Keratinocyte (primary cell): Measurements from ENCODE around the gene OSBPL1A. TPM values are rescaled to one million over a fixed set of nuclear protein-coding genes. Genes with fewer than 3 reads are reported as not detected.

Experiments
- DNase-seq: peaks from one replicate; pipeline ENCODE4 v3.0.0-alpha.2; 2011; ENCODE audit warnings: low read depth, missing footprints, low spot score
- FAIRE-seq: peaks from 2 replicates; lab custom pipeline; 2011; peaks lifted over from hg19 to GRCh38; lab: Jason Lieb, UNC
- H2AFZ ChIP-seq: 2 replicates; pipeline ENCODE4 v1.6.0; 2012; ENCODE audit warnings: low read length, control low read depth, inconsistent platforms; ENCODE audit not compliant: control insufficient read depth
- H3K27ac ChIP-seq: 2 replicates; pipeline ENCODE4 v1.5.1; 2011; ENCODE audit warnings: low read length; ENCODE audit not compliant: control insufficient read depth, insufficient read depth
- H3K27me3 ChIP-seq: 3 replicates; pipeline ENCODE4 v1.6.0; 2011; ENCODE audit warnings: low read length; ENCODE audit not compliant: control insufficient read depth, insufficient read depth; ENCODE audit errors: extremely low read depth
- H3K36me3 ChIP-seq, 2 experiments: 2 replicates in 1 of 2; 3 replicates in 1 of 2; pipeline ENCODE4 v1.5.1; 2011; ENCODE audit warnings: low read length in 2 of 2, mild to moderate bottlenecking in 1 of 2; ENCODE audit not compliant: control insufficient read depth in 2 of 2, insufficient read depth in 2 of 2; ENCODE audit errors: extremely low read depth in 1 of 2
- H3K4me1 ChIP-seq: 3 replicates; pipeline ENCODE4 v1.5.1; 2011; ENCODE audit warnings: low read length; ENCODE audit not compliant: control insufficient read depth, insufficient read depth; ENCODE audit errors: extremely low read depth
- H3K4me2 ChIP-seq: 3 replicates; pipeline ENCODE4 v1.6.0; 2011; ENCODE audit warnings: low read depth, low read length; ENCODE audit not compliant: control insufficient read depth, insufficient read depth; ENCODE audit errors: extremely low read depth
- H3K4me3 ChIP-seq, 3 experiments: fragments of 200-600 bp in 1 of 3; sonication (generic) in 1 of 3; 2 replicates in 2 of 3; 3 replicates in 1 of 3; pipeline ENCODE4 v1.5.1; 2011 to 2016; ENCODE audit warnings: low read length in 3 of 3, mild to moderate bottlenecking in 3 of 3, control low read depth in 2 of 3, inconsistent platforms in 1 of 3, low read depth in 1 of 3, mixed read lengths in 1 of 3, mixed run types in 1 of 3, moderate library complexity in 1 of 3; ENCODE audit not compliant: control insufficient read depth in 2 of 3, insufficient read depth in 2 of 3; ENCODE audit errors: extremely low read depth in 1 of 3
- H3K79me2 ChIP-seq: 2 replicates; pipeline ENCODE4 v1.6.0; 2012; ENCODE audit warnings: low read length; ENCODE audit not compliant: control insufficient read depth, insufficient read depth
- H3K9ac ChIP-seq: 3 replicates; pipeline ENCODE4 v1.6.0; 2011; ENCODE audit warnings: low read length; ENCODE audit not compliant: control insufficient read depth, insufficient read depth; ENCODE audit errors: extremely low read depth
- H3K9me1 ChIP-seq: 3 replicates; pipeline ENCODE4 v1.6.0; 2011; ENCODE audit warnings: low read length; ENCODE audit not compliant: control insufficient read depth, insufficient read depth; ENCODE audit errors: extremely low read depth
- H3K9me3 ChIP-seq: 2 replicates; pipeline ENCODE4 v1.5.1; 2012; ENCODE audit warnings: low read depth, low read length; ENCODE audit not compliant: control insufficient read depth
- H4K20me1 ChIP-seq: 3 replicates; pipeline ENCODE4 v1.6.0; 2011; ENCODE audit warnings: low read length; ENCODE audit not compliant: control insufficient read depth, insufficient read depth; ENCODE audit errors: extremely low read depth
- CTCF ChIP-seq, 3 experiments: IDR thresholded peaks in 1 of 3; conservative IDR thresholded peaks in 1 of 3; optimal IDR thresholded peaks in 1 of 3; 2 replicates in 2 of 3; 3 replicates in 1 of 3; pipeline versions ENCODE3 to v1.5.1; 2011; ENCODE audit warnings: low read length in 3 of 3, mild to moderate bottlenecking in 3 of 3, moderate library complexity in 2 of 3, control low read depth in 1 of 3, inconsistent platforms in 1 of 3; ENCODE audit not compliant: insufficient read depth in 2 of 3; ENCODE audit errors: extremely low read depth in 1 of 3
- EZH2 ChIP-seq: IDR thresholded peaks from one replicate; pipeline ENCODE4 v1.6.1; 2012; ENCODE audit warnings: inconsistent platforms, mild to moderate bottlenecking, low read length, moderate library complexity
- dilution Hi-C: fragments of 300-500 bp; cut with MboI; formaldehyde crosslinking; loops from one replicate; pipeline ENCODE4 v1.7.0; 2020; ENCODE audit warnings: low sequenced_read_pairs; ENCODE audit not compliant: extremely low pct_ligation_motif_present
- polyA plus RNA-seq, 5 experiments: library from polyadenylated mRNA; depleted of rRNA in 3 of 5; stranded (reverse) in 3 of 5; stranded (forward) in 1 of 5; unstranded in 1 of 5; fragments of >200 nt; gene quantifications; 1 replicate in 1 of 5; 2 replicates in 3 of 5; 3 replicates in 1 of 5; pipeline versions ENCODE4 v1.2.1 to v1.2.3, GENCODE V29; 2011 to 2012; ENCODE audit warnings: missing spikeins in 2 of 5, low read depth in 1 of 5, low replicate concordance in 1 of 5

OSBPL1A gene
- polyA plus RNA-seq, 1 donor (not counting 4 experiments of a cell fraction or from before 2014, with no cell fraction given): 17.7 TPM

GRCh38 chr18:24161304-24161703, 236.3 kb downstream of the OSBPL1A start:
- no peak overlapping the region for H3K9ac ChIP-seq
- H4K20me1 ChIP-seq: no peaks in the 10 kb centered on the region
- H2AFZ ChIP-seq: no peak overlapping the region
- no peaks in the 10 kb centered on the region for H3K9me1 ChIP-seq
- no peaks in the 10 kb centered on the region for H3K4me1 ChIP-seq
- H3K36me3 ChIP-seq: peaks cover 0 to 11% of the 10 kb centered on the region in 2 experiments
- dilution Hi-C loops: no loop called here
- no peak for FAIRE-seq
- H3K9me3 ChIP-seq: no peaks in the 10 kb centered on the region
- no peak overlapping the region for H3K27ac ChIP-seq
- H3K79me2 ChIP-seq: no peaks in the 10 kb centered on the region
- no peak overlapping the region for H3K4me2 ChIP-seq
- no peak for DNase-seq
- TF ChIP-seq CTCF (optimal IDR thresholded peaks at IDR 0.05 in 1 of 3, IDR thresholded peaks at IDR 0.05 in 1 of 3, conservative IDR thresholded peaks at IDR 0.05 in 1 of 3; ENCODE audit: extremely low read depth in 1 of 3, insufficient read depth in 2 of 3, low read length in 3 of 3) (no peak), EZH2 (no peak)
- H3K27me3 ChIP-seq: no peaks in the 10 kb centered on the region
- no peak overlapping the region for H3K4me3 ChIP-seq

- dilution Hi-C loops: no loop called here
- H3K9me1 ChIP-seq: no peaks in the 10 kb centered on the region
- H3K4me3 ChIP-seq: no peak overlapping the region
- H3K9me3 ChIP-seq: no peaks in the 10 kb centered on the region
- no peak overlapping the region for H3K9ac ChIP-seq
- peaks cover 0 to 13% of the 10 kb centered on the region in 2 experiments for H3K36me3 ChIP-seq
- no peak overlapping the region for H3K4me2 ChIP-seq
- no peak overlapping the region for H3K27ac ChIP-seq
- FAIRE-seq: no peak
- no peak overlapping the region for H2AFZ ChIP-seq
- TF ChIP-seq CTCF (optimal IDR thresholded peaks at IDR 0.05 in 1 of 3, IDR thresholded peaks at IDR 0.05 in 1 of 3, conservative IDR thresholded peaks at IDR 0.05 in 1 of 3; ENCODE audit: extremely low read depth in 1 of 3, insufficient read depth in 2 of 3, low read length in 3 of 3): no peak
- no peak for TF ChIP-seq EZH2
- DNase-seq: no peak
- H3K27me3 ChIP-seq: no peaks in the 10 kb centered on the region
- no peaks in the 10 kb centered on the region for H3K4me1 ChIP-seq
- H3K79me2 ChIP-seq: no peaks in the 10 kb centered on the region
- no peaks in the 10 kb centered on the region for H4K20me1 ChIP-seq
Observed at GRCh38 chr18:24160086-24160485, 237.5 kb downstream of the OSBPL1A start.
